NCI-H526 (cell line): ENCODE results near the gene LZTS2.

ENCODE experiments used
- DNase-seq, 2 experiments: peaks; one replicate each; lab custom pipeline; 2025; lab: John Stamatoyannopoulos, UW

Gene LZTS2

DNA sequence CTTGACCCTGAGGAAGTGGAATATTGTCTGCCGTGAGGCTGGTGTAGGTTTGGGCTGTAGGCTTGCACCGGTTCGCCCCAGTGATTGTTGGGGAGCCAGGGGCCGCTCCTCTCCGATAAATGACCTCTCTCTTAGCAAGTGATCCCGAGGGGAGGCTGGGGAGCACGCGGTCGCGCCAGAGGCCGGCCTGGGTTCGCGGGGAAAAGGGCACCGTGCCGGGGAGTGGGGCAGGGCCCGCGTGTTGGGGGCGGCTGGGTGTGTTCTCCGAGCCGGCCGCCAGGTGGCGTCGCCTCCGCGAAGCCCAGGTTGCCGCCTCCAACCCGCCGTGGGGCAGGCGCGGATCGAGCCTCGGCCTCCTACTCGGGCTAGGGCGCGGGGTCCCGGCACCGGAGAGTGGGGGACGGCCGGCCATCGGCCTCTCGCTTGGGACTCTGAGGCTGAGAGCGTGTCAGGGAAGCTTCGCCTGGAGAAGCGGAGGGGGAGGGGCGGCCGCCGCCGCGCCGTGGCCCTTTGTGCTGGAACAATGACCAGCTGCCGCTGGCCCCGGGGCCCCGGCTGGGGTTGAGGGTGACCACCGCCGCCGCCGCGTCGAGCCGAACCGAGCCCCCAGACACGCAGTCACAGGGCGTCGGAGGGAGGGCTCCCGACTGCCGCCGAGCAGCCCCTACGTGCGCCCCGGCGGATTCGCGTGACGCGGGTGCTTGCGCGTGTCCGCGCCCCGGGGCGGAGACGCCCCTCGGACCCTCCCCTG lies 442 bp upstream of the LZTS2 start:
- DNase-seq = peak in 1 of 2 experiments; percentile 73

- peak in 1 of 2 experiments; percentile 41 for DNase-seq
These were observed 713 bp downstream of the LZTS2 start for GRCh38 chr10:101000127-101000914.

GRCh38 chr10:101000915-101001658 lies 1.5 kb downstream of the LZTS2 start:
- no peak for DNase-seq

GRCh38 chr10:101001659-101002035 lies 2.0 kb downstream of the LZTS2 start:
- no peak for DNase-seq

DNA sequence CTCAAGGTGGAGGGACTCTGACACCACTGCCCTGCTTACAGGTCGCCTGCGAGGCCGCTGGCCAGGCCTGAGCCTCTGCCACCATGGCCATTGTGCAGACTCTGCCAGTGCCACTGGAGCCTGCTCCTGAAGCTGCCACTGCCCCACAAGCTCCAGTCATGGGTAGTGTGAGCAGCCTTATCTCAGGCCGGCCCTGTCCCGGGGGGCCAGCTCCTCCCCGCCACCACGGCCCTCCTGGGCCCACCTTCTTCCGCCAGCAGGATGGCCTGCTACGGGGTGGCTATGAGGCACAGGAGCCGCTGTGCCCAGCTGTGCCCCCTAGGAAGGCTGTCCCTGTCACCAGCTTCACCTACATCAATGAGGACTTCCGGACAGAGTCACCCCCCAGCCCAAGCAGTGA lies 2.8 kb downstream of the LZTS2 start:
- no peak for DNase-seq

GRCh38 chr10:101003639-101004206 lies 4.1 kb downstream of the LZTS2 start:
- no peak for DNase-seq

GRCh38 chr10:101005361-101005760 lies 5.8 kb downstream of the LZTS2 start:
- no peak for DNase-seq

DNA sequence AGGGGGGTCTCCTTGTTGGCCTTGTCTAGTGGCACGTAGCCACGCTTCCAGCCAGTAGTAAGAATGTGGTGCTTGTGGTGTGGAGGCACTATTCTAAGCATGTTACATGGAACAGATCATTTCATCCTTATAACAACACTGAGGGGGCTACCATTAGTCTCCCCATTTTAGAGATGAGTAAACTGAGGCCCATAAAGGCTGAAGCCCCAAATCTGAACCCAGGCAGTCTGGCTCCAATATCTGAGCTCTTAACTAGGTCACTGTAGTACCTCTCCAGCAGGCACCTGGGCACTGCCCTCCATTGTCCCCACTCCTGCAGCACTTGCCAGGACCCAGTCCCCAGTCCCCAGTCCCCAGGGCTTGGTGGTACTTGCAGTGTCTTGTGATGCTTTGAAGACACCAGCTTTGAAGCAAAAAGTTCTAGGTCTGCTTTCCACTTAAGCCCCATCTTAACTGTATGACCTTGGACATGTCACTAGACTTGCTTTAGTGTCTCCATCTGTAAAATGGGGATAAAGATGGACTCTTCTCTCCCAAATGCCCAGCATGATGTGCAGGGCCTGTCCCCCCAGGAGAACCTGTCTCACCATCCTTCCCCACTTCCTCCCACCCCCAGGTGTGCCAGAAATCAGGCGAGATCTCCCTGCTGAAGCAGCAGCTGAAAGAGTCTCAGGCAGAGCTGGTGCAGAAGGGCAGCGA lies 6.4 kb downstream of the LZTS2 start:
- no peak for DNase-seq

- DNase-seq = peak in 1 of 2 experiments; percentile 37
These were observed 7.0 kb downstream of the LZTS2 start for GRCh38 chr10:101006593-101007098.

DNA sequence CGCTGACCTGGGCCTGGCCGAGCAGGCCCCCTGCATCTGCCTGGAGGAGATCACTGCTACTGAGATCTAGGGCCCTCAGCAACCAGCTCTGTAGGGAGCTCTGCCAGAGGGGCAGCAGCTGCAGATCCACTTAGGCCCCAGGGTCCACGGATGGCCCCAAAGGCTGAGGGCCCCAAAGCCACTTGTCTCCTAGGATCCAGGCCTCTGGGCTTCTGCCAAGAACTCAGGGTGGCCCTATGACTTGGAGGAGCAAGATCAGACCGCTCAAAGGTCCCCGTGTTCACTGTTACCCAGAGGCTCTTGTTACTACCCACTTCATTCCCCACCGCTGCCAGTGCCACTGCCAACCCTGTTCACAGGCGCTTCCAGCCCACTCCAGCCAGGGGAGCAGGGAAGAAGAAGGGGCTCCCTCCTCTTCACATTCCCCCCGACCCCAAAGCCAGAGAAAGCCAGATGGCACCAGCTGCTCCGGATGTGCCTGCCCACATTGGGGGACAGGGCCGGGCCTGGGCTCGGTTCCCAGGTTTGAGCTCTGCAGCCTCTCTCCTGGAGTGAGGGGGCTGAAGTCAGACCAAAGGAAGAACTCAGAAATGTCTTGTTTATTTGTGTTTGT lies 7.6 kb downstream of the LZTS2 start:
- DNase-seq = no peak

DNA sequence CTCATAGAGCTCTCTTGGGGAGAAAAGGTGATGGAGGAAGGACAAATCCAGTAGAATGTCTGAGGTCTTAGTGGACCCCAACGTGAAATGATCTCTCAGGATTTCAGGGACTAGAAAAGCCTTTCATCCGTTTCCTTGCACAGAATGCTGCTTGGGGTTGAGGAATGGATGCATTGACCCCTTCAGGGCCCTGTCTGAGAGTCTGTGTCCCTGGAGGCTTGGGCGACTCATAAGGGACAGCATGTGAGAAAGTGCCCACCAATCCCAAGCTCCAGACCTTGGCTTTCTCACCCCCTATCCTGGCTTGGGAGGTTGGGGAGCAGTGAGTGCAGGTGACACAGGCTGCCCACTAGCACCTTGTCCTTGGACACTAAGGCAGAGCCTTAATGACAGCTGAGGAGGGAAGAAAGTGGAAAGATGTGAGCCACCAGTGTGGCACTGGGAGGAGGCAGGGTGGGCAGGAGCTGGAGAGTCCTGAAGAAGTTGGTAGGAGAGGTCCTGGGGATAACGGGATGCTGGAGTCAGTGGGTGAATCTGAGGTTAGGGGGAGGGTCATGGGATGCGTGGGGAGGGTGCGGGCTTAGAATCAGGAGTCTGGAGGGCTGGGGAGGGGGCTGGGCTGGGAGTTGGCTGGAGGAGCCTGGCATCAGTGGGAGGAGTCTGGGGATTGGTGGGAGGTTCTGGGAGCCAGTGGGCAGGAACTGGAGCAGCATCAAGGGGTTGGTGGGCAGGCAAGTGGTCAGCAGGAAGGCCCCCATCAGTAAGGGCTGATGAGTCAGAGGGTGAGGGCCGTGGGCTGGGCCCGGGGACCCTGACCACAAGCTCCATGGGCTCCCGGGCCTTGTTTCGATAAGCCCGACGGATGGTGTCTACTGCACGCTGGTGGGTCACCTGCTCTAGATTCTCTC lies 8.6 kb downstream of the LZTS2 start:
- peak in 1 of 2 experiments; percentile 13 for DNase-seq

DNA sequence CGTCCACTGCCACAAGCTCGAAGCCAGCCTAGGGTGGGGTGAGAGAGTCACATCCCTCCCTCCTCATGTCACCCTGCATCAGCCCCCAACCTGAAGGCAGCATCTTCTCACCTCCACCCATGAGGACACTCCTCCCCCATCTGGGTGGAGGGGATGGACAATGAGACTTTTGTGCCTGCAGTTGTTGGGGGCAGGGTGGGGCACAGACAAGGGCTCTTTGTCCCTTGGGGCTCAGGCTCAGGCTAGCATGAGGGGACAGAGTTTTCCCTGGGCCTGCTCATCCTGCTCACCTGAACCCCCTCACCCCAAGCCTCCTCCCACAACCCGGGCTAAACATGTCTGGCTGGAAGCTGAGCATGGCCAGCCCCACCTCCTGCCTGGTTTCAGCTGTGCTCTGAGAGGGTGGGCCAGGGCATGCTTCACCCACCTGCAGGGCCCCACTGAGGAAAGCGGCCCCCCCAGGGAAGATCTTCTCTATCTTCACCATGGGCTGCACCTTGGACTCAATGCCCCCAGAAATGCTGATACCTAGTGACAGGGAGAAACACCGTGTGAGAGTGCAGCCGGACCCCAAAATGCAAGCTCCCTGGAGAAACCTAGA lies 9.3 kb downstream of the LZTS2 start:
- DNase-seq = peak; percentile 71 to 79

DNA sequence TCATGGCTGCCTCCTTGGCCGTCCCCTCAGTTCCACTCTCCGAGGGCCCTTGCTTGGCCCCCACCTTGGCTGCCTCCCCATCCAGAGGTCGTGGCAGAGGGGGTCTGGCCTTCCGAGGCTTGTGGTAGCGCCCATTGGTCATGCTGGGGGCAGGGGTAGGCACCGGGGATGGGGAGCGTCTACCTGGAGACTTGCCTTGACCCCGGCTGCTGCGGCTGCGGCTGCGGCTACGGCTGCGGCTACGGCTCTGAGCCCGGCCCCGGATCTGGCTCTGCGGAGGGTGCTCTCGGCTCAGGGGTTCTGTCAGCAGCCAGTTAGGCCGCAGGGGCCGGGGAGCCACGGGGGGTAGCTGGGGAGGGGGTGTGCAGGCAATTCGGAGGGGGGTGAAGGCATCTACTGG lies 10.7 kb downstream of the LZTS2 start:
- DNase-seq = no peak

DNA sequence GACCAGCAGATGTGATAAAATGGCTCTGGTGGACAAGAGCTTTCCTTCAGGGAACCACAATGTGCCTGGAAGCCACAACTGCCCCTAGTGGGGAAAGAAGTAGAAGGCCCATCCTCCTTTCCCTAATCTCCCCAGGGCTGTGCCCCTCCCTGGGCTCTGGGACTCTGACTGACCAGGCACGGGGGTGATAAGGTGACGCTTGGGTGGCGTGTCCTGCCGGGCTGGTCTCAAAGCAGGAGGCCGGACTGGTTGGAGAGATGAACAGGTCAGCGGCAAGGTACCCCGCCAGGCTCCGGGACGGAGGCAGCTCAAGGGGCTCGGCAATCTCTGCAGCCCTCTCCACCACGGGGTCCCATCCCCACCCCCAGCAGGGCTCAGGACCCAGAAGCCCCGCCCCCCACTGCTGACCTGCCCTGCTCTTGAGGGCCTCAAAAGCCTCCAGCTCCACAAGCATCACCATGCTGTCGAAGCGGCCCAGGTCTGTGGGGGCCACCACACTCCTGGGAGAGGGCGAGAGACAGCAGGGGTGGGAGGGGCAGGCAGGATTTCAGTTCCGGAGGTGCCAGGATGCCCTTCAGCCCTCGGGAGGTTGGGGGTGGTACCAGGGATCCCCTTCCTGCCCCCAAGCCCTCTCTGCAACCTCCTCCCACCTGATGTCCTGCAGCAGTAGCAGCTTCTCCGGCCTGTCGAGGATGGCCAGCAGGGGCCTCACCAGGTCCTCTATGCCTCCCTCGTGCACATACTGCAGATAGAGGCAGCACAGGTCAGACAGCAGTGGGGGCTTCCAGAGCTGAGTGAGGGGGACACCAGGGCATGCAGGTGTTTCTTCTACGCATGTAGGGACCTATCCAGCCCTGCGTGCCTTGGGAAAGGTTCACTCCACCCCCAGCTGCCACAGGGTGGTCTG lies 12.2 kb downstream of the LZTS2 start:
- DNase-seq = no peak

GRCh38 chr10:101012525-101013364 lies 13.1 kb downstream of the LZTS2 start:
- peak; percentile 86 to 90 for DNase-seq

DNA sequence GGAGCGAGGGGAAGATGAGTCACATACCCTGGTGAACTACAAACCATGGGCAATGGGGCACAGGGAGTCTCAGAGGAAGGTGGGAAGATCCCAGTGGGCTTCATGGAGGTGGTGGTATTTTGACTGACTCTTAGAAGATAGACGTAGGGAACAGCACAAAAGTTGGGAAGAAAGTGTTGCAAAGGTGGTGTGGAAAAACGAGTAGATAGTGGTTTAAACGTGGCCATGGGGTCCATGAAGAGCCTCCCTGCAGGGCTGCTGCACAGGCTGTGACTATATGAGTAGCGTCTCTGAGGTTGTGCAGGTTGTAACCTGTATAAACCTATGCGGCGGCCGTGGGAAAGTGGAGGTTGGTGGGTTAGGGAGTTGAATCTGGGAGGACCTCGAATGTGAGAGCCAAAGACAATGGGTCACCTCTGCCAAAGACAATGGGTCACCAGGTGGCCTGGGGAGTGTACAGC lies 13.8 kb downstream of the LZTS2 start:
- no peak for DNase-seq

DNA sequence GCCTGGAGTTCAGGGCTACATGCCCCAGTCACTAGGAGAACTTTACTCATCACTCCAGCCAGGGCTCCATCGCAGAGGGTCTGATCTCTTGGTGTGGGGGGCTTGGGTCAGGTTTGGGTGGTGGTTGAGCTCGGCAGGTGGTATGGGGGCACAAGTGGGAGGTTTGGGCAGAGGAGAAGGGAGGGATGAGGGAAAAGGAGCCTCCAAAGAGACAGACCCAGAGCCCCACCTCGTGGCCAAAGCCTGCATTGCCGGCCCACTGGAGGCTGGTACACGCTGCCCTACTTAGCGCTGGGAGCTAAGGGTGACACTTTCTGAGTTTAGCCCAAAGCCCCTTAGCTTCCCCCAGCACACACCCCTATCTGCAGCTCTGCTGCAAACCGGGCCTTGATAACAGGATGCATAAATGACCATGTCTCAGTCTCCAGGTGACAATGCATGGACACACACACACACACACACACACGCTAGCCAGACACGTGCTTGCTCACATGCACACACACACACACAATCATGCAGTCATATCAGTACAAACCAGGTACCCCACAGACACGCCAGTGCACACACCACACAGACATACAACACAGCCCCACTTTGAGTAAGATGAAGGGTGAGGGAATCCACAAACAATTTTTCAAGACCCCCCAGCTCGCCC lies 14.7 kb downstream of the LZTS2 start:
- peak in 1 of 2 experiments; percentile 78 for DNase-seq
